ENCODE measurements around the gene FAM83G.

The FAM83G gene

GRCh38 chr17:19010729-19011505 lies 6.4 kb upstream of the FAM83G start:
- DNase-seq (ENCODE audit: low read depth, low spot score): no peak

GRCh38 chr17:19009970-19010369 lies 5.4 kb upstream of the FAM83G start:
- DNase-seq (ENCODE audit: low read depth, low spot score): no peak

GRCh38 chr17:19006698-19007097 lies 2.1 kb upstream of the FAM83G start:
- DNase-seq (ENCODE audit: low read depth, low spot score): no peak

- no peak for DNase-seq (ENCODE audit: low read depth, low spot score)
Measured at GRCh38 chr17:19005789-19006430, 1.3 kb upstream of the FAM83G start.

GRCh38 chr17:19005137-19005773 lies 691 bp upstream of the FAM83G start:
- no peak for DNase-seq (ENCODE audit: low read depth, low spot score)

- DNase-seq (ENCODE audit: low read depth, low spot score): peak; percentile 11
Measured at GRCh38 chr17:19003543-19004420, 782 bp downstream of the FAM83G start.

- DNase-seq (ENCODE audit: low read depth, low spot score): no peak
Measured at GRCh38 chr17:19002805-19003542, 1.6 kb downstream of the FAM83G start.

GRCh38 chr17:19001907-19002590 lies 2.5 kb downstream of the FAM83G start:
- DNase-seq (ENCODE audit: low read depth, low spot score): no peak

GRCh38 chr17:19000531-19001325 lies 3.8 kb downstream of the FAM83G start:
- no peak for DNase-seq (ENCODE audit: low read depth, low spot score)

- DNase-seq (ENCODE audit: low read depth, low spot score): no peak
Measured at GRCh38 chr17:18999911-19000310, 4.7 kb downstream of the FAM83G start.

- no peak for DNase-seq (ENCODE audit: low read depth, low spot score)
Measured at GRCh38 chr17:18999394-18999793, 5.2 kb downstream of the FAM83G start.

GRCh38 chr17:18997650-18998196 lies 6.8 kb downstream of the FAM83G start:
- no peak for DNase-seq (ENCODE audit: low read depth, low spot score)

- no peak for DNase-seq (ENCODE audit: low read depth, low spot score)
Measured at GRCh38 chr17:18996458-18996857, 8.1 kb downstream of the FAM83G start.

GRCh38 chr17:18995220-18995619 lies 9.3 kb downstream of the FAM83G start:
- no peak for DNase-seq (ENCODE audit: low read depth, low spot score)

GRCh38 chr17:18994631-18995030 lies 9.9 kb downstream of the FAM83G start:
- DNase-seq (ENCODE audit: low read depth, low spot score): no peak

GRCh38 chr17:18993905-18994526 lies 10.5 kb downstream of the FAM83G start:
- no peak for DNase-seq (ENCODE audit: low read depth, low spot score)

GRCh38 chr17:18992454-18993130 lies 12.0 kb downstream of the FAM83G start:
- DNase-seq (ENCODE audit: low read depth, low spot score): no peak

Measured in activated naive CD8-positive, alpha-beta T cell treated with anti-CD3 and anti-CD28 coated beads, Interleukin-2, amount 50 U/mL, for 16 hours (primary cell).